WTC11 (cell line): ENCODE data around the gene CALN1. TPM values are rescaled to one million over a fixed set of nuclear protein-coding genes. Genes with fewer than 3 reads are reported as not detected.
A peak's percentile ranks its signal among the peaks of the same experiment; 100 is the strongest.

ENCODE experiments used
- ATAC-seq: fragments of 200-7000 bp; cut with Tn5 transposase; 2 replicates; pipeline ENCODE4 v1.10.0; 2021; ENCODE audit warnings: mild to moderate bottlenecking, moderate library complexity
- CTCF ChIA-PET: fragments of 300-600 bp; sonication (Branson Sonifier 250); formaldehyde crosslinking; loops from one replicate; lab custom pipeline; 2021; ENCODE audit warnings: antibody characterized with exemption; lab: Charles Lee
- POLR2A ChIA-PET: fragments of 350-600 bp; sonication (Branson Sonifier 250); formaldehyde crosslinking; loops from one replicate; lab custom pipeline; 2021; ENCODE audit warnings: antibody characterized with exemption; lab: Charles Lee
- DNase-seq: peaks from one replicate; pipeline ENCODE4 v3.0.0; 2021; ENCODE audit warnings: low spot score
- H3K27ac Mint-ChIP-seq: 2 replicates; pipeline ENCODE4 v1.8.0; 2021; ENCODE audit warnings: mixed read lengths
- H3K27me3 Mint-ChIP-seq: 2 replicates; pipeline ENCODE4 v1.8.0; 2021; ENCODE audit warnings: low read depth, mild to moderate bottlenecking, moderate library complexity, mixed read lengths
- H3K36me3 Mint-ChIP-seq: 2 replicates; pipeline ENCODE4 v1.8.0; 2021; ENCODE audit warnings: mixed read lengths
- H3K4me1 Mint-ChIP-seq: 2 replicates; pipeline ENCODE4 v1.8.0; 2022; ENCODE audit warnings: mixed read lengths
- H3K4me3 Mint-ChIP-seq: 2 replicates; pipeline ENCODE4 v1.8.0; 2021; ENCODE audit warnings: mild to moderate bottlenecking, moderate library complexity, mixed read lengths
- H3K9me3 Mint-ChIP-seq: 2 replicates; pipeline ENCODE4 v1.8.0; 2021; ENCODE audit warnings: mixed read lengths
- CTCF ChIP-seq: fragments of 200-600 bp; IDR thresholded peaks from 2 replicates; pipeline ENCODE4 v1.8.0; 2022; ENCODE audit warnings: antibody characterized with exemption
- IRF1 ChIP-seq: sonication (generic); formaldehyde crosslinking; IDR thresholded peaks from 2 replicates; pipeline ENCODE4 v1.8.0; 2023; ENCODE audit warnings: missing genetic modification reagents
- KAT7 ChIP-seq: sonication (generic); formaldehyde crosslinking; IDR thresholded peaks from 2 replicates; pipeline ENCODE4 v1.8.1; 2023; ENCODE audit warnings: missing genetic modification reagents, mild to moderate bottlenecking, borderline replicate concordance
- MXD4 ChIP-seq: fragments of 250-450 bp; sonication (Bioruptor Pico); IDR thresholded peaks from 2 replicates; pipeline ENCODE4 v1.8.0; 2021; ENCODE audit warnings: mild to moderate bottlenecking, moderate library complexity, borderline replicate concordance
- MYBL2 ChIP-seq: sonication (generic); formaldehyde crosslinking; IDR thresholded peaks from 2 replicates; pipeline ENCODE4 v1.8.1; 2023; ENCODE audit warnings: mild to moderate bottlenecking, moderate library complexity, missing genetic modification reagents
- NFYB ChIP-seq: sonication (generic); formaldehyde crosslinking; conservative IDR thresholded peaks from 2 replicates; pipeline ENCODE4 v1.8.0; 2022; ENCODE audit warnings: low read depth, missing genetic modification reagents
- PRDM15 ChIP-seq: sonication (generic); formaldehyde crosslinking; IDR thresholded peaks from 2 replicates; pipeline ENCODE4 v1.8.0; 2022; ENCODE audit warnings: missing genetic modification reagents
- PRRX2 ChIP-seq: fragments of 250-450 bp; sonication (Bioruptor Pico); IDR thresholded peaks from 2 replicates; pipeline ENCODE4 v1.8.0; 2021; ENCODE audit warnings: mild to moderate bottlenecking
- SMAD3 ChIP-seq: sonication (generic); formaldehyde crosslinking; IDR thresholded peaks from 2 replicates; pipeline ENCODE4 v1.8.0; 2022; ENCODE audit warnings: missing genetic modification reagents, mild to moderate bottlenecking, borderline replicate concordance
- SOX15 ChIP-seq: fragments of 250-450 bp; sonication (Bioruptor Pico); IDR thresholded peaks from 2 replicates; pipeline ENCODE4 v1.9.0; 2021; ENCODE audit warnings: mild to moderate bottlenecking
- TEAD1 ChIP-seq: sonication (generic); formaldehyde crosslinking; IDR thresholded peaks from 2 replicates; pipeline ENCODE4 v1.8.0; 2022; ENCODE audit warnings: mild to moderate bottlenecking, missing genetic modification reagents
- TEAD4 ChIP-seq: sonication (generic); formaldehyde crosslinking; IDR thresholded peaks from 2 replicates; pipeline ENCODE4 v1.8.0; 2022; ENCODE audit warnings: mild to moderate bottlenecking, missing genetic modification reagents
- ZNF317 ChIP-seq: sonication (generic); formaldehyde crosslinking; IDR thresholded peaks from 2 replicates; pipeline ENCODE4 v1.8.1; 2023; ENCODE audit warnings: low read depth, mild to moderate bottlenecking, moderate library complexity, missing genetic modification reagents, borderline replicate concordance
- ZNF423 ChIP-seq: fragments of 250-450 bp; sonication (Bioruptor Pico); IDR thresholded peaks from 2 replicates; pipeline ENCODE4 v2.1.2; 2022; ENCODE audit warnings: mild to moderate bottlenecking, moderate library complexity
- ZNF512 ChIP-seq: sonication (generic); formaldehyde crosslinking; IDR thresholded peaks from 2 replicates; pipeline ENCODE4 v1.8.1; 2022; ENCODE audit warnings: missing genetic modification reagents, borderline replicate concordance
- total RNA-seq: library from RNA; stranded (reverse); gene quantifications from 3 replicates; pipeline ENCODE4 v1.2.3, GENCODE V29; 2021
- TF ChIP-seq, protein P1 (sequence below): fragments of 250-450 bp; sonication (Bioruptor Pico); IDR thresholded peaks from 2 replicates; pipeline ENCODE4 v1.9.0; 2021; ENCODE audit warnings: mild to moderate bottlenecking
- TF ChIP-seq, protein P2 (sequence below): sonication (generic); formaldehyde crosslinking; IDR thresholded peaks from 2 replicates; pipeline ENCODE4 v1.8.1; 2023; ENCODE audit warnings: mild to moderate bottlenecking, missing genetic modification reagents, moderate library complexity

CALN1 gene
- total RNA-seq, 1 experiment from 2014 or later: 10.5 TPM

GRCh38 chr7:72234086-72234485 is 178.1 kb downstream of the CALN1 start:
- DNase-seq (no peak), ATAC-seq (no peak)
- Mint-ChIP-seq H3K27me3 (no peaks in the 10 kb centered on the region; the same call in 1 of the 2 replicates), H3K36me3 (no peaks in the 10 kb centered on the region)
- TF ChIP-seq ZNF423 (CRISPR knock-in tag) (no peak), SOX15 (no peak), KAT7 (CRISPR knock-in tag) (no peak), MXD4 (no peak), IRF1 (CRISPR knock-in tag) (no peak), CTCF (no peak), ZNF512 (CRISPR knock-in tag) (no peak), MYBL2 (no peak), NFYB (CRISPR knock-in tag) (no peak)
- TF ChIP-seq, protein P1, sequence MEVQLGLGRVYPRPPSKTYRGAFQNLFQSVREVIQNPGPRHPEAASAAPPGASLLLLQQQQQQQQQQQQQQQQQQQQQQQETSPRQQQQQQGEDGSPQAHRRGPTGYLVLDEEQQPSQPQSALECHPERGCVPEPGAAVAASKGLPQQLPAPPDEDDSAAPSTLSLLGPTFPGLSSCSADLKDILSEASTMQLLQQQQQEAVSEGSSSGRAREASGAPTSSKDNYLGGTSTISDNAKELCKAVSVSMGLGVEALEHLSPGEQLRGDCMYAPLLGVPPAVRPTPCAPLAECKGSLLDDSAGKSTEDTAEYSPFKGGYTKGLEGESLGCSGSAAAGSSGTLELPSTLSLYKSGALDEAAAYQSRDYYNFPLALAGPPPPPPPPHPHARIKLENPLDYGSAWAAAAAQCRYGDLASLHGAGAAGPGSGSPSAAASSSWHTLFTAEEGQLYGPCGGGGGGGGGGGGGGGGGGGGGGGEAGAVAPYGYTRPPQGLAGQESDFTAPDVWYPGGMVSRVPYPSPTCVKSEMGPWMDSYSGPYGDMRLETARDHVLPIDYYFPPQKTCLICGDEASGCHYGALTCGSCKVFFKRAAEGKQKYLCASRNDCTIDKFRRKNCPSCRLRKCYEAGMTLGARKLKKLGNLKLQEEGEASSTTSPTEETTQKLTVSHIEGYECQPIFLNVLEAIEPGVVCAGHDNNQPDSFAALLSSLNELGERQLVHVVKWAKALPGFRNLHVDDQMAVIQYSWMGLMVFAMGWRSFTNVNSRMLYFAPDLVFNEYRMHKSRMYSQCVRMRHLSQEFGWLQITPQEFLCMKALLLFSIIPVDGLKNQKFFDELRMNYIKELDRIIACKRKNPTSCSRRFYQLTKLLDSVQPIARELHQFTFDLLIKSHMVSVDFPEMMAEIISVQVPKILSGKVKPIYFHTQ: no peak
- TF ChIP-seq, all 79 proteins: peak for 0
- peaks cover 4% of the 10 kb centered on the region; the same call in 1 of the 2 replicates for H3K9me3 Mint-ChIP-seq
- CTCF ChIA-PET: no interaction called here
- no peak overlapping the region for H3K4me3 Mint-ChIP-seq
- POLR2A ChIA-PET: no interaction called here
- peak overlapping the region; percentile 9; the same call in 1 of the 2 replicates for H3K27ac Mint-ChIP-seq
- no peaks in the 10 kb centered on the region; the same call in 1 of the 2 replicates for H3K4me1 Mint-ChIP-seq

DNA sequence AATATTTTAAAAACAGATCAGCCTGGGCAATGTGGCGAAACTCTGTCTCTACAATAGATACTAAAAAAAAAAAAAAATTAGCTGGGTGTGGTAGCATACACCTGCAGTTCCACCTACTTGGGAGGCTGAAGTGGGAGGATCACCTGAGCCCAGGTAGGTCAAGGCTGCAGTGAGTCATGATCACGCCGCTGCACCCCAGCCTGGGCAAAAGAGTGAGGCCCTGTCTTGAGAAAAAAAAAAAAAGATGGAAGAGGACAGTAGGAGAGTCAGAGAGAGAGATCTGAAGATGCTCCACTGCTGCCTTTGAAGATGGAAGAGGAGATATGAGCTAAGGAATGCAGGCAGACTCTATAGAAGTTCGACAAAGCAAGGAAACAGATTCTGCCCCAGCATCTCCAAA is 181.9 kb downstream of the CALN1 start:
- CTCF ChIA-PET: no interaction called here
- Mint-ChIP-seq H3K27me3 (no peaks in the 10 kb centered on the region; the same call in 1 of the 2 replicates), H3K4me1 (peaks cover 9% of the 10 kb centered on the region; the same call in 1 of the 2 replicates), H3K27ac (no peak overlapping the region), H3K36me3 (peaks cover 4% of the 10 kb centered on the region), H3K9me3 (peaks cover 6% of the 10 kb centered on the region; the same call in 1 of the 2 replicates), H3K4me3 (no peak overlapping the region)
- ATAC-seq: no peak
- DNase-seq: no peak
- no peak for TF ChIP-seq PRDM15 (CRISPR knock-in tag)
- TF ChIP-seq ZNF317 (CRISPR knock-in tag): no peak
- TF ChIP-seq PRRX2: no peak
- TF ChIP-seq SMAD3 (CRISPR knock-in tag): no peak
- TF ChIP-seq, protein P2, sequence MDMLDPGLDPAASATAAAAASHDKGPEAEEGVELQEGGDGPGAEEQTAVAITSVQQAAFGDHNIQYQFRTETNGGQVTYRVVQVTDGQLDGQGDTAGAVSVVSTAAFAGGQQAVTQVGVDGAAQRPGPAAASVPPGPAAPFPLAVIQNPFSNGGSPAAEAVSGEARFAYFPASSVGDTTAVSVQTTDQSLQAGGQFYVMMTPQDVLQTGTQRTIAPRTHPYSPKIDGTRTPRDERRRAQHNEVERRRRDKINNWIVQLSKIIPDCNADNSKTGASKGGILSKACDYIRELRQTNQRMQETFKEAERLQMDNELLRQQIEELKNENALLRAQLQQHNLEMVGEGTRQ: no peak
- TF ChIP-seq TEAD1 (CRISPR knock-in tag): no peak
- no peak for TF ChIP-seq TEAD4 (CRISPR knock-in tag)
- POLR2A ChIA-PET: no interaction called here
